ENCODE data around the gene GLT1D1. TPM values are rescaled to one million over a fixed set of nuclear protein-coding genes. Genes with fewer than 3 reads are reported as not detected.

The GLT1D1 gene
- not detected in 5 replicates for total RNA-seq (2022; extraction: Qiagen RNA extraction)

DNA sequence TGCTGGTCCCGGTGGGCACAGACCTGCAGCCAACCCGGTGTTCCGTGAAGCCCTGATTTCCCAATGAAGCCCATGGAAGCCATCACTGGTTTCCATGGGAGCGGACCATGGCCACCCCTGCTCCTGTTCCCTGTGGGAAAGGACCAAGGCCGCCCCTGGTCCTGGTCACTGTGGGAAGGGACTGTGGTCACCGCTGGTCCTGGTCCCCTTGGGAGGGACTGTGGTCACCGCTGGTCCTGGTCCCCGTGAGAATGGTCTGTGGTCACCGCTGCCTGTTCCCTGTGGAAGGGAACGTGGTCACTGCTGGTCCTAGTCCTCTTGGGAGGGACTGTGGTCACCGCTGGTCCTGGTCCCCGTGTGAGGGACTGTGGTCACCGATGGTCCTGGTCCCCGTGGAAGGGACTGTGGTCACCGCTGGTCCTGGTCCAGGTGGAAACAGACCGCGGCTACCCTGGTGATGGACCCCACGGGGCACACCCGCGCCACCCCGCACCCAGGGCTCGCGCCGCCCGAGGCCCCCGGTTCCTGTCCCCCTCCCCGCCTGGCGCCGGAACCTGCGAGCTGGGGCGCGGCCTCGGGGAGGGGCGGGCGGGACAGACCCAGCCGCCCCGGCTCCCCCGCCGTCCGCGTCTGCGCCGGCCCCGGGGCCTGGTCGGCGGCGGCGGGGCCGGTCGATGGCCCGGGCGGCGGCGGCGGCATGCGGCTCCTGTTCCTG lies at the start of gene GLT1D1:
TSS of gene GLT1D1 (plus strand) at position 594 of the 715 bp plus-strand sequence. CDS start at position 698, 104 bp downstream.

DNA sequence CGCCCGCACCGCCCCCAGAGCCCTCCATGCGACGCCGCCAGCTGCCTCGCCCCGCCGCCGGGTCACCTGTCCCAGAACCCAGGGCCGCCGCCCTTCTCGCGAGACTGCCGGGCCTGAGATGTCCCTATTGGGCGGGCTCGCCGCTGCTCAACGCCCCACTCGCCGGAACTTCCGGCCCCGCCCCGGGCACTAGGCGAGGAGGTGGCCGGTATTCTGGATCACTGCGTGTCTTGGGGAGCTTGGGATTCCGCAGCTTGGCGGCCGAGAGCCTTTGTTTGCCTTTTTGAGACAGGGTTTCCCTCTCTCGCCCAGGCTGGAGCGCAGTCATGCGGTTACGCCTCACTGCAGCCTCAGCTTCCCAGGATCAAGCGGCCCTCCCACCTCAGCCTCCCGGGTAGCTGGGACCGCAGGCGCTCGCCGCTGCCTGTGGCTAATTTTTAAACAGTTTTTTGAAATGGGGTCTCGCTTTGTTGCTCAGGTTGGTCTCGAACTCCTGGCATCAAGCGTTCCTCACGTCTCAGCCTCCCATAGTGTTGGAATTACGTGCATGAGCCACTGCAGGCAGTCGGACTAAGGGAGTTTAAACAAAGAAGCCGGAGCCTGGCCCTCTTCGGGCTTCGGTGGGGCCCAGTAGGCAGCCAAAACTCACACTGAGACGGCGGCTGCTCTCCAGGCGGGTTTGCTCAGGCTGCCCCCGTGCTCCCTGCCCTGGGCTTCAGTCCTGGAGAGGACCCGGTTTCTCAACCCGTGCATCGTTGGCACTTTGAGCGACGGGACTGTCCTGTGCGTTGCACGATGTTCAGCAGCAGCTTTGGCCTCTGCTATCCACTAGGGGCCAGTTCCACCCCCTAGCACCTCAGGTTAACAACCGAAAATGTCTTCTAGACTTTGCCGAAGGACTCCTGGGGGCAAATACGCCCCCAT lies 29.1 kb upstream of the GLT1D1 start, which contains the start of gene SLC15A4:
TSS of gene SLC15A4 (minus strand) at position 43 of the 924 bp plus-strand sequence. CDS start at position 28, 15 bp downstream.

Other genes starting within 250 kb of the GLT1D1 start
- 20.8 to 25.6 TPM (median 23.8 TPM) in 5 replicates for gene SLC15A4, start 29.5 kb upstream of the GLT1D1 start, total RNA-seq (2022; extraction: Qiagen RNA extraction)

All from A549 treated with CORT108297 at 1 μM for 4 hours (cell line).